ENCODE data around the gene PITX2. TPM values are rescaled to one million over a fixed set of nuclear protein-coding genes. Genes with fewer than 3 reads are reported as not detected.

Gene PITX2
- total and polyA plus RNA-seq, 10 of the 15 experiments (the other 5 are each of a cell fraction or from before 2014, with no cell fraction given), result not detected

DNA sequence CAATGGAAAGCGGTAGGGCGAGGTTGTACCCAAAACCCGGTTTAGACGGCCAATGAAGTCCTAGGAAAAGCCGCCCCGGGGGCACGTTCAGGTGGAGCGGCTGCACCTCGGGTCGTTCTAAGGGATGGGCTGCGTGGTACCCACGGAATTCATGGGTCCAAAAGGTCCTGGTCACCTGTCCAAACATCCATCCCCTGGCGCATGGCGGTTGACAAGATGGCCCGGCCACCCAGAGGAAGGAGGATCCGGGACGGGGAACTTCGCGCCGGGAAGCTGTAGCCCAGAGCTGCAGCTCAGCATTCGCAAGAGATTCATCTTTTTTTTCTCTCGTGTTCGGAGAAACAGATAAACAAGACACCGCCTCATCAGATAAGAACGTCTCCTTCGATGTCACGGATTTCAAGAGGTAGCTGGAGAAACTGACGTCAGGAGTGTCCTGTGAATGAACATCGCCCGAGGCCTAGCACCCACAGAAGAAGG, 10.9 kb downstream of the PITX2 start:
- Histone ChIP-seq H3K9ac (ENCODE audit: control insufficient read depth, insufficient read depth, low read length) (no peak overlapping the region), H2AFZ (ENCODE audit: control insufficient read depth, low read depth, low read length) (no peak overlapping the region), H4K20me1 (ENCODE audit: control insufficient read depth, insufficient read depth) (no peaks in the 10 kb centered on the region), H3K27me3 (replicated peaks in 1 of 2; ENCODE audit: control insufficient read depth in 2 of 2, insufficient read depth in 2 of 2, low read length in 1 of 2) (peaks cover 14 to 17% of the 10 kb centered on the region in 2 experiments), H3K27ac (ENCODE audit: control insufficient read depth, insufficient read depth) (no peak overlapping the region), H3K4me1 (ENCODE audit: control insufficient read depth, insufficient read depth, low read length) (no peaks in the 10 kb centered on the region), H3K79me2 (ENCODE audit: control insufficient read depth, insufficient read depth, low read length) (no peaks in the 10 kb centered on the region), H3K9me3 (replicated peaks; ENCODE audit: control insufficient read depth, insufficient read depth, low read length) (no peaks in the 10 kb centered on the region), H3K4me2 (ENCODE audit: control insufficient read depth, insufficient read depth) (no peak overlapping the region), H3K36me3 (ENCODE audit: control insufficient read depth in 2 of 2, insufficient read depth in 2 of 2, low read length in 1 of 2) (no peaks in the 10 kb centered on the region), H3K4me3 (no peak overlapping the region)
- POLR2A ChIA-PET, result no interaction called here
- DNase-seq (ENCODE audit: low read depth, low spot score), result no peak
- FAIRE-seq, result no peak
- CTCF ChIA-PET, result no interaction called here
- in situ Hi-C loops (cut with MboI) (no loop called here), intact Hi-C loops (cut with micrococcal nuclease; ENCODE audit: unreplicated experiment) (no loop called here)
- BruUV-seq (replicated peaks), result no TSS peak
- no peak for ATAC-seq
- 54% methylated on average over 30 of the region's 30 CpGs for WGBS (ENCODE audit: insufficient coverage, insufficient replicate concordance, low lambda C conversion rate, missing lambda C conversion rate)
- RAD21 ChIA-PET (ENCODE audit: unreplicated experiment), result no interaction called here
- SMC1A ChIA-PET (ENCODE audit: uncharacterized antibody, unreplicated experiment), result no interaction called here
- TF ChIP-seq MXI1 (IDR thresholded peaks at IDR 0.05; ENCODE audit: low read depth, low read length) (no peak), TBL1XR1 (IDR thresholded peaks at IDR 0.05; ENCODE audit: low read depth, low read length) (no peak), CHD2 (IDR thresholded peaks at IDR 0.05; ENCODE audit: borderline replicate concordance, low read depth, low read length) (no peak), SMC3 (IDR thresholded peaks at IDR 0.05; ENCODE audit: borderline replicate concordance, low read length) (no peak), SIN3A (IDR thresholded peaks at IDR 0.05; ENCODE audit: low read depth, low read length) (no peak), ZNF207 (IDR thresholded peaks at IDR 0.05; ENCODE audit: borderline replicate concordance) (no peak), CEBPB (IDR thresholded peaks at IDR 0.05; ENCODE audit: borderline replicate concordance in 1 of 2, low read depth in 2 of 2, low read length in 2 of 2) (no peak), NBN (IDR thresholded peaks at IDR 0.05) (no peak), FOS (IDR thresholded peaks at IDR 0.05; ENCODE audit: borderline replicate concordance, extremely low read depth, insufficient read length) (no peak)
- TF ChIP-seq, protein P1, sequence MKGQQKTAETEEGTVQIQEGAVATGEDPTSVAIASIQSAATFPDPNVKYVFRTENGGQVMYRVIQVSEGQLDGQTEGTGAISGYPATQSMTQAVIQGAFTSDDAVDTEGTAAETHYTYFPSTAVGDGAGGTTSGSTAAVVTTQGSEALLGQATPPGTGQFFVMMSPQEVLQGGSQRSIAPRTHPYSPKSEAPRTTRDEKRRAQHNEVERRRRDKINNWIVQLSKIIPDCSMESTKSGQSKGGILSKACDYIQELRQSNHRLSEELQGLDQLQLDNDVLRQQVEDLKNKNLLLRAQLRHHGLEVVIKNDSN (IDR thresholded peaks at IDR 0.05; ENCODE audit: borderline replicate concordance, extremely low read length, insufficient read depth, low read depth, low read length), result no peak
- TF ChIP-seq, protein P2, sequence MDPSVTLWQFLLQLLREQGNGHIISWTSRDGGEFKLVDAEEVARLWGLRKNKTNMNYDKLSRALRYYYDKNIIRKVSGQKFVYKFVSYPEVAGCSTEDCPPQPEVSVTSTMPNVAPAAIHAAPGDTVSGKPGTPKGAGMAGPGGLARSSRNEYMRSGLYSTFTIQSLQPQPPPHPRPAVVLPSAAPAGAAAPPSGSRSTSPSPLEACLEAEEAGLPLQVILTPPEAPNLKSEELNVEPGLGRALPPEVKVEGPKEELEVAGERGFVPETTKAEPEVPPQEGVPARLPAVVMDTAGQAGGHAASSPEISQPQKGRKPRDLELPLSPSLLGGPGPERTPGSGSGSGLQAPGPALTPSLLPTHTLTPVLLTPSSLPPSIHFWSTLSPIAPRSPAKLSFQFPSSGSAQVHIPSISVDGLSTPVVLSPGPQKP (IDR thresholded peaks at IDR 0.05; ENCODE audit: low read depth, low read length), result no peak
